Aorta (tissue), 5 donors: ENCODE data around the gene MTHFSD. TPM values are rescaled to one million over a fixed set of nuclear protein-coding genes. Genes with fewer than 3 reads are reported as not detected.

ENCODE experiments used
- ATAC-seq: fragments of 200-7000 bp; cut with Tn5 transposase; one replicate; pipeline ENCODE4 v1.9.1; 2022; ENCODE audit warnings: moderate library complexity; ENCODE audit not compliant: low FRiP score
- DNase-seq, 2 donors: peaks; one replicate each; pipeline ENCODE4 v3.0.0-alpha.2; 2020
- H3K27ac ChIP-seq, 2 donors: one replicate each; pipeline ENCODE4 v1.5.1; 2013; ENCODE audit warnings: low read length in 2 of 2, mild to moderate bottlenecking in 2 of 2, moderate library complexity in 2 of 2, control low read depth in 1 of 2, inconsistent platforms in 1 of 2, low read depth in 1 of 2
- H3K27me3 ChIP-seq, 2 donors: one replicate each; pipeline ENCODE4 v1.6.1; 2013; ENCODE audit warnings: control low read depth in 1 of 2, low read length in 1 of 2, mild to moderate bottlenecking in 1 of 2, moderate library complexity in 1 of 2; ENCODE audit not compliant: insufficient read depth in 2 of 2, control insufficient read depth in 1 of 2
- H3K36me3 ChIP-seq, 2 donors: one replicate each; pipeline ENCODE4 v1.6.1; 2013; ENCODE audit warnings: control low read depth in 1 of 2, low read length in 1 of 2, mild to moderate bottlenecking in 1 of 2; ENCODE audit not compliant: insufficient read depth in 2 of 2, control insufficient read depth in 1 of 2
- H3K4me1 ChIP-seq, 2 donors: one replicate each; pipeline ENCODE4 v1.6.1; 2013; ENCODE audit warnings: low read length in 2 of 2, control low read depth in 1 of 2, mild to moderate bottlenecking in 1 of 2, moderate library complexity in 1 of 2; ENCODE audit not compliant: insufficient read depth in 2 of 2, control insufficient read depth in 1 of 2
- H3K4me3 ChIP-seq, 2 donors: one replicate each; pipeline ENCODE4 v1.5.1; 2013; ENCODE audit warnings: low read length in 2 of 2, control low read depth in 1 of 2, mild to moderate bottlenecking in 1 of 2
- H3K9me3 ChIP-seq: one replicate; pipeline ENCODE4 v1.6.1; 2013; ENCODE audit warnings: mild to moderate bottlenecking, low read length; ENCODE audit not compliant: control insufficient read depth
- WGBS, 2 donors: extraction: QIAGEN DNeasy Blood & Tissue Kit; methylation state at CpG; one replicate each; pipeline ENCODE4 v1.1.7; 2013; 5-methylcytosine and 5-hydroxymethylcytosine counted together
- intact Hi-C, 2 donors: fragments of 100-400 bp; cut with DNase I; formaldehyde crosslinking; loops; one replicate each; pipeline versions ENCODE4 v1.14.2 to v1.15.0; 2022
- polyA plus RNA-seq, 2 donors: library from polyadenylated mRNA; stranded (reverse); fragments of 200-250 nt; gene quantifications; one replicate each; pipeline ENCODE4 v1.2.3, GENCODE V29; 2013
- total RNA-seq, 2 donors: library from RNA; stranded (reverse); fragmentation: NEBNext Ultra II Directional; extraction: Animal tissue kit (Norgen Biotek cat#: 25700); gene quantifications; one replicate each; pipeline ENCODE4 v1.2.1, GENCODE V29; 2021
- donor health status: healthy with polysubstance abuse.
- donor health status: Bipolar disorder and iron deficiency.
- donor health status: DM: no; HTN: no; CAD: no.
- donor health status: DM: no; HTN: no; CAD: no.
- donor health status: DM: yes; HTN: yes; CAD: no.

The MTHFSD gene
- total and polyA plus RNA-seq, 4 donors = 2.3 to 23.1 (median 13.6) TPM

DNA sequence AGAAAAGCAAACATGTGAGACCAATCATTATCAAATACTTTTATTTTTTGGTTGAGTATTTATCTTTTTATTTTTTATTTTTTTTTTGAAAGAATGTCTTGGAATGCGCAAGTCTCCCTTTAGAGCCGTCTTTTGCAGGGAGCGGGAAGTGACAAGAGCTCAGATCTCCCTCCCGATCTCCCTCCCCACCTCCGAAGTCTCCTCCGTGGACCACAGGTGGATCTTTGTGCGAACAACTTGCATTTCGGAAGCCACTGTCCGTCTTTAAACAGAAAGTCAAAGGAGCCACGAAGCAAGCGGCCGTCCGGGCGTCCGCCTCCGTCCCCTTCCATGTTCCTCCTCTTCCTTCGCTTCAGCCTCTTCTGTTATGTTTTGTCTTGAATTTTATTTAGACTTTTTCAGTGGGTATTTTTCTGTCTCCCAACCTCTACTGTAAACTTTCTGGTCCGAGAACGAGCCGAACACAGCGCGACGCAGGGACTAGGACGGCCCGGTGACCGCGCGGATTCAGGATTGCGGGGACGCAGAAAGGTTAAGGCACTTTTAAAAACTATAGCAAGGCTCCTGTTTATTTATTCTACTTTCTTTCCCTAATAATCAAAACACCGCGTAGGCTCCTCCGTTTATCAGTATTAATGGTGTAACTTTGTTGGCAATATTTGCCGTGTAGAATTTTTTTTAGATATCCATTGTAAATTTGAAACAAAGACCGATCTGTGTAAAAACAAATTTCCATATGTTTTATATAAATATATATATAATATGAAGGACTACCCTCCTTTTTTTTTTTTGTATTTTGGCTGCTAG is 41.4 kb downstream of the MTHFSD start:
- intact Hi-C loops = no loop called here

DNA sequence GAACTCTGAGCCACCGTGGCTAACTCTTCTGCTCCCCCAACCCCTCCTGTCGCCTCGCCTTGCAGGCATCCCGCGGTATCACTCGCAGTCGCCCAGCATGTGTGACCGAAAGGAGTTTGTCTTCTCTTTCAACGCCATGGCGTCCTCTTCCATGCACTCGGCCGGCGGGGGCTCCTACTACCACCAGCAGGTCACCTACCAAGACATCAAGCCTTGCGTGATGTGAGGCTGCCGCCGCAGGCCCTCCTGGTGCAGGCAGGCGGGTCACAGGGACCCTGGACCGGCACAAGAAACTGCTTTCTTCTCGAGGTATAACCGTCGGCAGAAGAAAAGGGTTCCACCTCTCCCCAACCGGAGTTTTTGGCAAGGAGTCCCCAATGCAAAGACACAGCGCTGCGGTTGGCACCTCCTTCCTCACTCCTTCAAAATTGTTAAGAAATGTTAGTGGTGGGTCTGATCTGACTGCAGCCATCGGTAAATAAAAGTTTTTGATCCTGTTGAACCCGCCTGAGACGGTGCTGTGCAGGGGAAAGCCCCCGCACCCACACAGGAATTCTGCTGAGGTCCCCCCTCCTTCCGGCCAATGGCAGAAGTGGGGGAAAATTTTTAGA is 42.1 kb downstream of the MTHFSD start:
- 52 to 60% methylated on average over 29 of the region's 29 CpGs for WGBS, 2 donors
- Histone ChIP-seq H3K9me3 (no peaks in the 10 kb centered on the region), H3K4me1 (no peaks in the 10 kb centered on the region), H3K27me3 (no peaks in the 10 kb centered on the region), H3K27ac (no peak overlapping the region), H3K36me3 (no peaks in the 10 kb centered on the region), H3K4me3 (no peak overlapping the region)
- intact Hi-C loops = no loop called here
- ATAC-seq = no peak
- DNase-seq = peak in 1 of 2 donors; percentile 58

More for the DNA sequence above, 41.4 kb downstream of the MTHFSD start:
- Histone ChIP-seq H3K36me3 (no peaks in the 10 kb centered on the region), H3K9me3 (no peaks in the 10 kb centered on the region), H3K27me3 (no peaks in the 10 kb centered on the region), H3K4me3 (no peak overlapping the region), H3K4me1 (no peaks in the 10 kb centered on the region), H3K27ac (no peak overlapping the region)
- DNase-seq (no peak), ATAC-seq (no peak)
- 38 to 46% methylated on average over 35 of the region's 35 CpGs for WGBS, 2 donors

- Histone ChIP-seq H3K4me1 (no peaks in the 10 kb centered on the region), H3K4me3 (no peak overlapping the region), H3K27me3 (no peaks in the 10 kb centered on the region), H3K36me3 (no peaks in the 10 kb centered on the region), H3K9me3 (no peaks in the 10 kb centered on the region), H3K27ac (no peak overlapping the region)
- ATAC-seq = no peak
- WGBS, 2 donors = 69 to 76% methylated on average over 22 to 24 of the region's 24 CpGs
- intact Hi-C loops = no loop called here
- DNase-seq = no peak
Measured at GRCh38 chr16:86512301-86512859, 42.7 kb downstream of the MTHFSD start.

GRCh38 chr16:86511317-86512161 is 43.5 kb downstream of the MTHFSD start:
- intact Hi-C loops = no loop called here
- Histone ChIP-seq H3K36me3 (no peaks in the 10 kb centered on the region), H3K9me3 (no peaks in the 10 kb centered on the region), H3K27ac (no peak overlapping the region), H3K4me1 (no peaks in the 10 kb centered on the region), H3K4me3 (no peak overlapping the region), H3K27me3 (no peaks in the 10 kb centered on the region)
- ATAC-seq (no peak), DNase-seq (no peak)
- 42 to 50% methylated on average over 42 to 44 of the region's 44 CpGs for WGBS, 2 donors

GRCh38 chr16:86510465-86511261 is 44.4 kb downstream of the MTHFSD start, which contains the start of gene FOXF1:
Gene FOXF1, plus strand, starts transcription at chr16:86510527. Its CDS starts 43 bp downstream, at chr16:86510570.
- ATAC-seq (no peak), DNase-seq (no peak)
- Histone ChIP-seq H3K4me3 (peak within 1 kb of the TSS; percentile 53 to 58), H3K9me3 (no peaks in the 10 kb centered on the region), H3K4me1 (no peaks in the 10 kb centered on the region), H3K27me3 (no peaks in the 10 kb centered on the region), H3K36me3 (no peaks in the 10 kb centered on the region), H3K27ac (no peak within 1 kb of the TSS)
- WGBS, 2 donors = 2 to 3% methylated on average over 62 to 89 of the region's 89 CpGs
- intact Hi-C loops = no loop called here

DNA sequence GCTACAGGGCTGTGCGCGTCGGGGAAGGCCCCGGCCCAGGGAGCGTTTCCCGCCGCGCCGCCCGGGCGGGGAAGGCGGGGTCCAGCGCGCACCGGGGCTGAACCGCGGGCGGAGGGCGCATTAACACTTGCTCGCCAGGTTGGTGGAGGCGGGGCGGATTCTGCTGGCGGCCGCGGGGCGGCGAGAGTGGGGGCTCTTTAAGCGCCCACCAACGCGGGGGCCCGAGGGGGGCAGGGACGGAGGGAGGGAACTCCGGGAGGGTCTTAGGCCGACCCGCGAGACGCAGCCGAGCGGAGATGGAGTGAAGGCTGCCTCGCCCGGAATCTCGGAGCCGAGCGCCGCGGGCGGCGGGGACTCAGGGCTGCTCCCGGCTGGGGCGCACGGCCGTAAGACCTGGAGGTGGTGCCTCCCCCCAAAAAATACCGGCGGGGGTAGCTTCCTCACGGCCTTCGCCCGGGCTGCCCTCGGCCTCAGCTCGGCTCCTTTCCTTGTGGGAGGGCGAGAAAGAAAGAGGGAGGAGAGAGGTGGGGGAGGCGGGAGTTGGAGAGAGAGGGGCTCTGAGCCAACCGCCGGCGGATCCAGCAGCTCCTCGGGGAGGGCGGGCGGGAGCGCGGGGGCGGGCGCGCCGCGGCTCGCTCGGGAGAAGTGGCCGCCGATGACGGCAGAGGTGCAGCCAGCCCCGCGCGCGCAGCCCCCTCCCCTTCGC is 45.1 kb downstream of the MTHFSD start:
- H3K4me3 ChIP-seq = peak overlapping the region; percentile 53 to 58
- H3K27me3 ChIP-seq = no peaks in the 10 kb centered on the region
- intact Hi-C loops = loop anchor here in 1 of 2 donors (2.0 kb wide), 1 partner anchor 167 kb away; no protein-coding TSS in a partner anchor
- 0 to 1% methylated on average over 41 to 84 of the region's 84 CpGs for WGBS, 2 donors
- DNase-seq = peak in 1 of 2 donors; percentile 84
- peak; percentile 26 for ATAC-seq
- no peaks in the 10 kb centered on the region for H3K4me1 ChIP-seq
- H3K36me3 ChIP-seq = no peaks in the 10 kb centered on the region
- no peaks in the 10 kb centered on the region for H3K9me3 ChIP-seq
- no peak overlapping the region for H3K27ac ChIP-seq

DNA sequence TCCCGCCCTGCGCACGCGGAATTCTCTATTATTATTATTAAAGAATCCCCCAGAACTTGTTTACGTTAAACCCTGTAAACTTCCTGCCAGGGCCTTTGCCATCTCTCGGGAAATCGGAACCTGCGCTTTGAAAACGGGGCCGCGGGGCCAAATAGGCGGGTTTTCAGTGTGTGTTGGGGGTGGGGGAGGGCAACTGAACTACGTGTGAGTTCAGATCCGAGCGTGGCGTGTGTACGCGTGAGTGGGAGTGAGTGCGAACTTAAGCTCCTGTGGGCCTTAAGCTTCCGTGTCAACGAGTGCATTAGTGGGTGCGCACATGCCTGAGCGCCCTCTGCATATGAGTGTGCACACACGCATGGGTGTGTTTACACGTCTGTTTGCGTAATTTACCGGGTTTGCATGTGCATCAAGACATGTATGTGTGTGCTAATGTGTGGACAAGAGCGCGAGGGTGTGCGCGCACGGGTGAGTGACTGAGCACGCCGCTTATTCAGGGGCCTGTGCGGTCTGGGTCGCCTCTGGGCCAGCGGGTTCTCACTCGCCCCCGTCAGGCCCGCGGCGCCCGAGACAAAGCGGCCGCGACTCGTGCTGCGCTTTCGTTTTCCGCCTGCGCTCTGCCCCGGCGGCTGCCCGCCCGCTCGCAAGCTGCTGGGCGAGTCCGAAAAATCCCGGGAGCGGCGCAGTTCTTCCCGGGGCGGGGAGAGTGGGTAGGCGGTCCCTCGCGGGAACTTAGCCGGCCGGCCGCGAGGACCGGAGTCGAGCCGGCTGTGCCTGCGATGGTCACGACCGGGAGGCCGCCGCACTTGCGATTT is 45.9 kb downstream of the MTHFSD start:
- intact Hi-C loops = loop anchor here in 1 of 2 donors (2.0 kb wide), 1 partner anchor 166 kb away; no protein-coding TSS in a partner anchor
- no peaks in the 10 kb centered on the region for H3K4me1 ChIP-seq
- H3K36me3 ChIP-seq = no peaks in the 10 kb centered on the region
- H3K27ac ChIP-seq = no peak overlapping the region
- WGBS, 2 donors = 1% methylated on average over 79 of the region's 79 CpGs
- no peaks in the 10 kb centered on the region for H3K9me3 ChIP-seq
- H3K27me3 ChIP-seq = no peaks in the 10 kb centered on the region
- ATAC-seq = peak; percentile 44
- DNase-seq = peak; percentile 66 to 87
- H3K4me3 ChIP-seq = peak overlapping the region; percentile 53 to 58
